Activated CD8-positive, alpha-beta memory T cell treated with anti-CD3 and anti-CD28 coated beads, Interleukin-2, amount 50 U/mL, for 1 hour (primary cell): Measurements from ENCODE around the gene RHCG.
A peak's percentile ranks its signal among the peaks of the same experiment; 100 is the strongest.

ENCODE experiments used
- DNase-seq: peaks from one replicate; pipeline ENCODE4 v3.0.0-alpha.2; 2020; ENCODE audit errors: extremely low read depth

The RHCG gene

GRCh38 chr15:89444241-89445225 lies 51.9 kb downstream of the RHCG start:
- DNase-seq, result no peak

DNA sequence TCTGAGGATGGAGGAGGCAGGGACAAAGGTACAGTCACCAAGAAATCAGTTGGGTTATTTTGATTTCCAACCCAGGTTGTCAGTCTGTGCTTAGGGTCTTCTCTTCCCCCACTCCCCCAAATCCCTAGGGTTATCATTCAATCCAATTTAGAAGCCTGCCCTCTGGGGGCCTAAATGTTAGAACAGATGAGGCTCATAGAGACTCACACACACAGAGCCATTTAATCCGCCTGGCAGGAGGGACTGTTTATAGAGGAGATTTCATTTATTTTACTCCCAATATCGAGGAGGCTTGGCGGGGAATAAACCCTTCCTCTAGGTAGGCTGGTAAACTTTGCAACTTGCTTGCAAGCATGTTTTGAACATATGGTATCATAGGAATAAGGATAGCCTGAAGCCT lies 52.8 kb downstream of the RHCG start:
- DNase-seq, result no peak

- no peak for DNase-seq
These were observed 53.6 kb downstream of the RHCG start for GRCh38 chr15:89442671-89443307.

GRCh38 chr15:89442155-89442554 lies 54.2 kb downstream of the RHCG start:
- no peak for DNase-seq

DNA sequence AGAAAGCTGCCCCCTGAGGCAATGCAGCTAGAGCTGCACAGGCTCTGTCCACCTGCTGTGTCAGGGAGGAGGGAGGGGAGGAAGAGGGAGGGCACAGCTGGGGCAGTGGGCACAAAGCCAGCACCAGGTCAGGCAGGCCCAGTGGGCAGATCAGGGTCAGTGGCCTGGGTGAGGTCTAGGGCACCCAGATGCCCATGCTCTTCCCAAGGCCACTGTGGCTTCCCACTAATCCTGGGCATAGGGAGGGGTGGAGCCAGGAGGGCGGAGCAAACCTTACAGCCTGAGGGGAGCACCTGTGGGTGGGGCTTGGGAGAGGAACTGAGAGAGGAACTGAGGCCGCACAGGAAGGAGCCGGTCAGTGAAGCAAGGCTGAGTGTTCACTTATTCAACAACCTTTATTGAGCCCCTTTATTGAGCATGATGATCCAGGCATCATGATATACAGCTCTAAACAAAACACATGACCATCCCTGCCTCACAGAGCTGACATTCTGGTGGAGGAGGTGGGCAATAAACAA lies 55.0 kb downstream of the RHCG start:
- no peak for DNase-seq

GRCh38 chr15:89439764-89440163 lies 56.6 kb downstream of the RHCG start:
- no peak for DNase-seq

- DNase-seq, result no peak
These were observed 59.6 kb downstream of the RHCG start for GRCh38 chr15:89436560-89437311.

DNA sequence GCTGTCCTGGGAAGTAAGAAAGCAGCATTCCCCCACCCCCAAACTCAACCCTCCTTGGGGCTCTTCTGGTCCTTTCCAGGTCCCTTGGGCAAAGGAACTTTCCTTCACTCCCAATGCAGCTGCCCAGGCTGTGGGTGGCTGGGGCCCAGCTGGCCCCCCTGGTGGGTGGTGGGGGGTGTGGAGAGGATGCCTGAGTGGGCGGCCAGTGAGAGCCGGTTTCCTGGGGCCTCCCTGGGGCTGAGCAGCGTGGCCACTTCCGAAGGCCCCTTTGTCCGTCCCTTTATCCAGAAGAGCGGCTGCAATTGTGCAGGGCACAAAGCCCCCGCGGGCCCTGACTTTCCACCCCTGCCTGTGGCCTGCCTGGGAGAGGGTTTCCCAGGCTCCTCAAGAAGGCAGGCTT lies 61.0 kb downstream of the RHCG start:
- no peak for DNase-seq

GRCh38 chr15:89433686-89434085 lies 62.7 kb downstream of the RHCG start:
- no peak for DNase-seq

DNA sequence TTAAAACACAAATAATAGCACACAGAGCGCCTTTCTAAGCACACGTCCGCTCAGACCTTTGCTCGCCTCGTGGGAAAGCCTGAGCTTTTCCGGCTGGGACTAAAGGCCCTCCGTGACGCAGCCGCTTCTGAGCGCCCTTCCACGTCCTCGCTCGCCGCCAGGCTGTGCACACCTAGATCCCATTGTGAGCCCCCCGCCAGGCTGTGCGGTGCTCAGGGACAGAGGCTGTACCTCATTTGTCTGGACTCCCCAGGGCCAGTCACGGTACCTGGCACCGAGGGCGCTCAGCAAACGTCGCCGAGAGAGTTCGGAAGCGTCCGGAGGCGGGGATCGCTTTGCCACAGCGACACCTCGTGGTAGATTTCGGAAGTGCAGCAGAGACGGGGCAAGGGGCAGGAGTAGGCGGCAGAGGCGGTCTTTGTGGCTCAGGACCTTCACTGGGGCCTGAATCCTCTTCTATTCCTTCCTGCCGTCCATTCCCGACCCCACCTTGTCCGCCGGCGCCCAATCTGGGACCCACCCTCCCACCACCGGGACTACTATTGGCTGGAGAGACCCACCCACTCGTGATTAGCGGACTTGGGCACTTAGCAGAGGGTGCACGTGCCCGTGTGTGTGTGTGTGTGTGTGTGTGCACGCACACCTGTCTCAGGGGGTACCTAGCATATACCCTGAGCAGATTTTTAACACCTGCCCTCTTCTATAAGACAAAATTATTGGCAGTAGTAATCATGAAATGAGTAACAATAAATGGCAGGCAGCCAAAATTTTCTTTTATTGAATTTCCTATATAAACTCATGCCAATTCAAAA lies 65.6 kb downstream of the RHCG start:
- DNase-seq, result peak; percentile 39

DNA sequence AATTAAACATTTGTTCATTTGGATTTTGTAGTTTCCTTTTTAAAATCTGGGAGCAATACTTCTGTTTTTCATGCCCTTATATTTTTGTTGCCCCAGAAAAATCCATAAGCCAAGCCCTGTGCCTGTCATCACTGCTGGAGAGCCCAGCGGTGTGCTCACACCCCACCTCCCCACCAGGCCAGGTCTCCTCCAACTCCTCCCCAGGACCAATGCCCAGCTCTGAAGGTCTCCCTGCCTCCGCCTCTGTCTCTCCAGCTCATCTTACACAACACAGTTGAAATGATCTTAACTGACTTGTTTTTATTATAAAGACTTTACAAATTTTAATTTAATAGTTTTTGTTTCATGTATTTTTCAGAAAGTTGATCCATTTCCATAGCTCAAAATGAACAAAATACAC lies 66.4 kb downstream of the RHCG start:
- DNase-seq, result no peak

DNA sequence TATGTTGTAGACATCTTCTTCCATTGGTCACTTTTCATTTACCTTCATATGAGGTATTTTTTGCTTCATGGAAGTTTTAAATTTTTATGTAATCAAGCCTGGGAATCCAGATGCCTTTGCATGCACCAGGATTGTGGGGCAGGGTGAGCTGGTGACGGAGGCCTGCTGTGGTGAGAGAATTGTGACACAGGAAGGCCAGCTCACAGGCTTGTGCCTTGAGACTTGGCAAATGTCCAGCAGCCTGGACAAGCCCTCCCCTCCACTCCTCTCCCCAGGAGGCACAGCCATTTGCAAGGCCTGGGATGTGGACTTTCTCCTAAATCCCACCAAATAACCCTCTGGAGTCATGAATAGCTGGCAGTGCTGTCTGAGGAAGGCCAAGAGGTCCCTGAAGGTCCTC lies 67.4 kb downstream of the RHCG start:
- DNase-seq, result no peak

DNA sequence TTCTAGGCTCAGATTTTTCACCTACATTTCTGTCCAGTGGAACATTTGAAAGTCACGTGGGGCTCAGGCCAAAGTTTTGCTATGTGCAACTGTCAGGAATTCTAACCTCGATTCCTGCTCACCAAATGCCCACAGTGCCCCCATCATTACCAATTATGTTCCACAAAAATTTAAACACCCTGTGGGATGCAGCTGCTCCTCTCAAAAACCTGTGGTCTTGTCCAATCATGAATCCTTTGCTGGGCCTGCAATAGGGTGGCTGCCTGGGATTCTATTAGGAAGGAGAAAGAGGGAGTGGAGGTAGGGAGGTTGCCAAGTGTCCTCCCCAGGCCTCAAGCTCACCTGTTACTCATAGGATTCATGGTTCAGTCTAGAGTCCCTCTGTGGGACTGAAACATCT lies 68.1 kb downstream of the RHCG start:
- no peak for DNase-seq

DNA sequence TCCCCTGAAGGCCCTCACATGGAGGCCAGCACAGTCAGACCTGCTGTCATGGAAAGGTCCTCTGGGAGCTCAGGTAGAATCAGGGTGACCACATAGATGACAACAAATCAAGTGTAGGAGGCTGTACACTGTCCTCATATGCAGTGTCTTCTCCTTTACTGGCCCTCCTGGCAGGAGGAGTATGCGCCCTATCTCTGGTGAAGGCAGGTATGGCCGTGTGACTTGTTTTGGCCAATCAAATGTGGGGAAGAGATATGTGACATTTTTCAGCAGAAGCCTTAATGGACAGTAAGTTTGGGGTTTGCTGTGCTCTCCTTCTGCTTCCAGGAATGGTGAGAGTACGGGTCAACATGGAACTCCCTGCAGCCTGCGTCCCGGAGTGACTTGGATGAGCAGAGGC lies 69.9 kb downstream of the RHCG start:
- no peak for DNase-seq

GRCh38 chr15:89423981-89424380 lies 72.4 kb downstream of the RHCG start:
- no peak for DNase-seq
